ENCODE results near the gene DIRAS3.
"Not testable (repeated sequence)": the region's sequence is repeated elsewhere in the genome, so short reads cannot be mapped to it uniquely, and the experiment has no call there.

DIRAS3 gene

DNA sequence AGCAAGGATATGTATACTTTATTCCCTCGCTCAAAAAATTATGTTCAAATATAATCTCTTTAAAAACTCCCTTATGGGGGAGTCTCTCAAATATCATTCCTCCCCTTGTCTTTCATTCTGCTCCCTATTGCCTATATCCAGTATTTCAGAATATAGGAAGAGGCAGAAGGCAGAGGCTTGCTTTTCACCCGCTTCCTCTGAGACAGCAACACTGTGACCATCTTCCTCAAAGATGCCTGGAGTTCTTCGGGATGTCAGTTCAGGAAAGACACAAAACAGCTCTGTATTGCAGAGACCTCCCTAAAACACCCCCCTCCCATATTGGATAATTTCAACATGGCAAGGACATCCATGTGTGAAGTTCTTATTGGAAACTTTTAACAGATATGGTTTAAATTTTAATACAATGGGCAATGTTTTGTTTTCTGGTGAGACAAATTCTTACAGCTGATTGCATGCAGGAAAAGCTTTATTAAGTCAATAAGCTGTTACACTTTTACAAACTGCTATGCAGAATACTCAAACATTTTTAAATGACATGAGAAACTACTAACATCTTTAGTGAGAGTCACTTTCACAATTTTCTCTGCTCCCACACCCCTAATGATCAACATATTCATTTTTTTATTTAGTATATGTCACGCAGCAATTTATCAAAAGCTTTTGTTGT is 4.8 kb downstream of the DIRAS3 start:
- H3K4me1 Mint-ChIP-seq: no peaks in the 10 kb centered on the region
- H3K27me3 Mint-ChIP-seq: peaks cover 11% of the 10 kb centered on the region
- H3K4me3 Mint-ChIP-seq: no peak overlapping the region
- H3K27ac Mint-ChIP-seq: no peak overlapping the region
- H3K9me3 Mint-ChIP-seq: no peaks in the 10 kb centered on the region
- no peaks in the 10 kb centered on the region for H3K36me3 Mint-ChIP-seq

DNA sequence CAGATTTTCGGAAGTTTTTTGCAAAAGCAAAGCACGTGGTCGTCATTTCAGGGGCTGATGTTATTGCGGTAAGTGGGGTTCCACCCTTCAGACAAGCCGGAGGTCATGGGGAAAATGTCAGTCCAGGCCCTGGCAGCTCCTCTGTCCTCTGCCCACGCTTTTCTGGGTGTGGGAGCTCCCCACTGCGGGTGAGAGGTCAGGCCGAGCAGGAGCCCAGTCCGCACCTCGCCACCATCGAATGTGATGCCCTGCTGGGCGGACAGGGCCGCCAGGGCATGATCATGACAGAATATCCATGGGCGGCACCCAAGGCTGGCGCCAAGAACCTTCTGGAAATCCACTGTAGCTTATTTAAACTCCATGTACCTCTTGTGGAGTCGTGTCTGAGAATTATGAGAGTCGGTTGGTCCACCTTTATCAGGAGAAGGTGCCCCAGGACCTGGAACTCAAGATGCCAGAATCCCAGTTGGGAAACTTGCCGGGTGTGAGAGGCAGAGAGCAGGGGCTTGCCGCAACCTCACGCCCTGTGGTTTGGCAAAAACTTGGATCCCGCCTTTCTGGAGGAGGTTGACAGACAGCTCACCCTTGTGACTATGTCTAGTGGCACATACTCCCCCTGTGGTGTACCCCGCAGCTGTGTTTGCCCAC is 6.9 kb downstream of the DIRAS3 start:
- H3K4me1 Mint-ChIP-seq: no peaks in the 10 kb centered on the region
- no peak overlapping the region for H3K4me3 Mint-ChIP-seq
- H3K27me3 Mint-ChIP-seq: peaks cover 6% of the 10 kb centered on the region
- no peaks in the 10 kb centered on the region for H3K36me3 Mint-ChIP-seq
- H3K9me3 Mint-ChIP-seq: no peaks in the 10 kb centered on the region
- H3K27ac Mint-ChIP-seq: no peak overlapping the region

DNA sequence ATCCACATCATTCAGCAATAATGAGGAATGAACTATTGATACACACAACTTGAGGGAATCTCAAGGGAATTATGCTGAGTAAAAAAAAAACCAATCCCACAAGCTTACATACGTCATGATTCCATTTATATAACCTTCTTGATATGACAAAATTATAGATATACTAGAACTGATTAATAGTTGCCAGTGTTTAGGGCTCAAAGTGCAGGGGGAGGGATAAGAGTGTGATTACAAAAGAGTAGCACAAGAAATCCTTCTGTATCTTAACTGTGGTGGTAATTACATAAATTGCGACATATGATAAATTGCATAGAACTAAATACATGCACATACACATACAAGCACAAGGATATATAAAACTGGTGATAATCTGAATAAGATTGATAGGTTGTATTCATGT is 13.5 kb downstream of the DIRAS3 start:
- Mint-ChIP-seq H3K27ac (no peak overlapping the region), H3K4me1 (no peaks in the 10 kb centered on the region), H3K9me3 (no peaks in the 10 kb centered on the region), H3K4me3 (no peak overlapping the region), H3K27me3 (no peaks in the 10 kb centered on the region), H3K36me3 (no peaks in the 10 kb centered on the region)

DNA sequence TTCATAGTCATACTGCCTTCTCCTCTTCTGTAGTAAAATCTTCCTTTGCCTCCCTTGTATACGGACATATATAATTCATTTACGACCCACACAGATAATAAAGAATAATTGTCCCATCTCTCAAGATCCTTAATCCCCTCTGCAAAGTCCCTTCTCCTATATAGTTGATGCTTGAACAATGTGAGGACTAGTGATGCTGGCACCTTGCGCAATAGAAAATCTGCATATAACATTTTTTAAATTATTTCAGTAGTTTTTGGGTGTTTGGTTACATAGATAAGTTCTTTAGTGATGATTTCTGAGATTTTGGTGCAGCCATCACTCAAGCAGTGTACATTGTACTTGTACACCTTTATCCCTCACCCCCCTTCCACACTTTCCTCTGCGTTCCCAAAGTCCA is 21.0 kb downstream of the DIRAS3 start:
- no peaks in the 10 kb centered on the region for H3K9me3 Mint-ChIP-seq
- no peaks in the 10 kb centered on the region for H3K36me3 Mint-ChIP-seq
- no peak overlapping the region for H3K27ac Mint-ChIP-seq
- no peak overlapping the region for H3K4me3 Mint-ChIP-seq
- H3K4me1 Mint-ChIP-seq: no peaks in the 10 kb centered on the region
- H3K27me3 Mint-ChIP-seq: no peaks in the 10 kb centered on the region

DNA sequence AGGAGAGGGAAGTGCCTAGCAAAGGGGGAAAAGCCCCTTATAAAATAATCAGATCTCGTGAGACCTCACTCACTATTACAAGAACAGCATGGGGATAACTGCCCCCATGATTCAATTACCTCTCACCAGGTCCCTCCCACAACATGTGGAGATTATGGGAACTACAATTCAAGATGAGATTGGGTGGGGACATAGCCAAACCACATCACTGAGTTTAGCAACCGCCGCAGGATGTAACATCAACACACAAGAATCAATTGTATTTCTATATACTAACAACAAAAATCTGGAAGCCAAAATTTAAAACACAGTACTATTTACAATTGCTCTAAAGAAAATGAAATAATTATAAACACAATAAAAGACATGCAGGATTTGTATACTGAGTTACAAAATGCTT is 21.9 kb downstream of the DIRAS3 start:
- H3K4me3 Mint-ChIP-seq: no peak overlapping the region
- no peaks in the 10 kb centered on the region for H3K9me3 Mint-ChIP-seq
- no peaks in the 10 kb centered on the region for H3K27me3 Mint-ChIP-seq
- no peaks in the 10 kb centered on the region for H3K4me1 Mint-ChIP-seq
- no peak overlapping the region for H3K27ac Mint-ChIP-seq
- H3K36me3 Mint-ChIP-seq: no peaks in the 10 kb centered on the region

DNA sequence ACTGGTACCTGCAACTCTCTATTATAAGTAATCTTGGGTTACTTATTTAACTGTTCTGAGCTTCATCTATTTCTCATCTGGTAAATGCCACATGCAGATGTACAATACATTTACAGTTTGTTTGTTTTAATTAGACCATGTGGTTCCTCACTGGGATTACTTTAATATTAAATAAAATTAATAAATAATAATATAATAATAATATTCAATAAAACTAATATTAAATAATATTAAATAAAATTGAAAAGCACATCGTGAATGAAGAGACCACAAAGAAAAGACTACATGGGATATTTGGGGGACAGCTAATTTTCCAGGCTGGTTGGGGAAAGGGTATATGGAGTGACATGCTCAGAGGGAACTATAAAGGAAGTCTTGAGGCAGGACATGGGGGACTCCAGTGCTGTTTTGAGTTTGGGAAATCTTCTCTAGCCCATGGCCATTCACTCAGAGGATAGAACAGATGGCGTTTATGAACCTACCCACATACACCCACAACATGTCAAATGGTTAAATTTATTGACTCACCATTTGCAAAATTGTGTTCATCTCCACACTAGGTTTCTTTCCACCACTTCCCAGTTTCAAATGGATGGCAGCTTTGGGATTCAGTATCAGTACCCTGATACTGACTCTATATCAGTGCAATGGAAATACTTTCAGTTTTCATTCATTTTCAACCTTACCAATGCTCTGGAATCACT is 25.6 kb downstream of the DIRAS3 start:
- Mint-ChIP-seq H3K4me3 (no peak overlapping the region), H3K9me3 (no peaks in the 10 kb centered on the region), H3K27me3 (peaks cover 6% of the 10 kb centered on the region), H3K27ac (no peak overlapping the region), H3K36me3 (no peaks in the 10 kb centered on the region), H3K4me1 (no peaks in the 10 kb centered on the region)

DNA sequence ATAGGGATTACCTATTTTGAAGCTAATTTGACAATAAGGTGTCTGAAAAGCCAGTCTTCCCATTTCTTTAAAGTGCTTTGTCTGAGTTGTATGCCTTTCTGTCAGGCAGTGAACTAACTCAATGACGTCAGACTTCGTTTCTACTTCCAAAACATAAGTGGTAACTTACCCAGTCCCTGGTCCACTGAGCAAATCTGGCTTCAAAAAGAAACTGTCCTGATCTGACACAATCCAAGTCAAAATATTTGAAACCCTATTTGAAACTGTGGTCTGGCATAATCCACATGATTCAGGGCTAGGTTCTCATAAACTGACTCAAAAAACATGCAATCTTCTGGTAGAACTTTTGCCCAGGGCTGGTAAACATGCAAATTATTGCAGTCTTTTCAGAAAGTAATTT is 34.0 kb downstream of the DIRAS3 start:
- no peaks in the 10 kb centered on the region for H3K4me1 Mint-ChIP-seq
- no peak overlapping the region for H3K4me3 Mint-ChIP-seq
- no peaks in the 10 kb centered on the region for H3K36me3 Mint-ChIP-seq
- H3K27ac Mint-ChIP-seq: no peak overlapping the region
- H3K27me3 Mint-ChIP-seq: peaks cover 2% of the 10 kb centered on the region
- no peaks in the 10 kb centered on the region for H3K9me3 Mint-ChIP-seq

DNA sequence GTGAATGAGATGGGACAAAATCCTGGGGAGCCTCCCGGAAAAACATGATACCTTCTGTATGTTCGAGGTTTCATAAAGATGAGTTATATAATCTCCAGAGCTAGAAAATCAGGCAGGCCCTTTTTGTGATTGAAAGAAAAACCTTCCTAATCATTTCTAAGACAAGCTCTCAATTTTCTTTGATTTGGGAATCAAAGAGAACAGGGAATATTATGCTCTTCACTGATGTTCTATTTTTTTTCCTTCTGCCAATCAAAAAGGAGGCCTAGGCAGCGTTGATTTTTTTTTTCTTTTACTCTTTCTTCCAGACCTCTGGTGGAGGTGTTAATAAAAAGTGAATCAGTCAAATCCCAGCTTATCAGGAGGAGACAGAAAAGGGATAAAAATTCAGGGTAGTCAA is 34.5 kb downstream of the DIRAS3 start:
- H3K27me3 Mint-ChIP-seq: no peaks in the 10 kb centered on the region
- H3K4me1 Mint-ChIP-seq: no peaks in the 10 kb centered on the region
- H3K27ac Mint-ChIP-seq: no peak overlapping the region
- no peak overlapping the region for H3K4me3 Mint-ChIP-seq
- no peaks in the 10 kb centered on the region for H3K9me3 Mint-ChIP-seq
- H3K36me3 Mint-ChIP-seq: no peaks in the 10 kb centered on the region

DNA sequence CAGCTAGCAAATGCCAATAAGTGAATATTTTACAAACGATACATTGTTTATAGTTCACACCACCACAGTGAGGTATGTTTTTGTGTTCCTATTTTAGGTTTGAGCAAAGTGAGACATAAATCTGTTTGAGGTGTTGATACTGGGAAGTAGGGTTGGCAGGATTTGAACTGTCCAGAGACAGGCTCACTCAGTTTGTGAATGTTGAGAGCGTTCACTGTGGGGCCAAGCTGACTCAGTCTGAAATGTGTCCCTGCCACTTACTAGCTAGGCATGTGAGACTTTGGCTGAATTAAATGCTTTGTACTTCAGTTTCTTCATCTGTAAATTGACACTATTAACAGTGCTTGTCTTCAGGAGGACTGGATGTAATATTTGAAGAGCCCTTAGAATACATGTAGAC is 35.1 kb downstream of the DIRAS3 start:
- Mint-ChIP-seq H3K27me3 (peaks cover 2% of the 10 kb centered on the region), H3K9me3 (no peaks in the 10 kb centered on the region), H3K4me1 (no peaks in the 10 kb centered on the region), H3K4me3 (no peak overlapping the region), H3K36me3 (no peaks in the 10 kb centered on the region), H3K27ac (no peak overlapping the region)

DNA sequence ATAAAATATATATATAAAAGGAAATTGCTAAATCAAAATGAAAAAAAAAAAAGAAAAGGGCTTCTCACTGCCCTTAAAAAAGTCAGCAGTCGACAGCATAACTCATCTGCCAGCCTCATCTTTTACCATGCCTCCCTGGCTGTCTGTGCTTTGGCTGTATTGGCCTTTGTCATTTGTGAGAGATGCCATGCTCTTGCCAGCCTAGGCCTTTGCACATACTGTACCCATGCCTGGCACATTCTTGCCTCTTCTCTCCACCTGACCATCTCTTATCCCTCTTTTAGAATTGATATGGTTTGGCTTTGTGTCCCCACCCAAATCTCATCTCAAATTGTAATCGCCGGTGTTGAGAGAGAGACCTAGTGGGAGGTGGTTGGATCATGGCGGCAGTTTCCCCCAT is 37.1 kb downstream of the DIRAS3 start:
- no peak overlapping the region for H3K27ac Mint-ChIP-seq
- H3K4me1 Mint-ChIP-seq: no peaks in the 10 kb centered on the region
- peaks cover 4% of the 10 kb centered on the region for H3K27me3 Mint-ChIP-seq
- no peaks in the 10 kb centered on the region for H3K9me3 Mint-ChIP-seq
- H3K36me3 Mint-ChIP-seq: no peaks in the 10 kb centered on the region
- no peak overlapping the region for H3K4me3 Mint-ChIP-seq

DNA sequence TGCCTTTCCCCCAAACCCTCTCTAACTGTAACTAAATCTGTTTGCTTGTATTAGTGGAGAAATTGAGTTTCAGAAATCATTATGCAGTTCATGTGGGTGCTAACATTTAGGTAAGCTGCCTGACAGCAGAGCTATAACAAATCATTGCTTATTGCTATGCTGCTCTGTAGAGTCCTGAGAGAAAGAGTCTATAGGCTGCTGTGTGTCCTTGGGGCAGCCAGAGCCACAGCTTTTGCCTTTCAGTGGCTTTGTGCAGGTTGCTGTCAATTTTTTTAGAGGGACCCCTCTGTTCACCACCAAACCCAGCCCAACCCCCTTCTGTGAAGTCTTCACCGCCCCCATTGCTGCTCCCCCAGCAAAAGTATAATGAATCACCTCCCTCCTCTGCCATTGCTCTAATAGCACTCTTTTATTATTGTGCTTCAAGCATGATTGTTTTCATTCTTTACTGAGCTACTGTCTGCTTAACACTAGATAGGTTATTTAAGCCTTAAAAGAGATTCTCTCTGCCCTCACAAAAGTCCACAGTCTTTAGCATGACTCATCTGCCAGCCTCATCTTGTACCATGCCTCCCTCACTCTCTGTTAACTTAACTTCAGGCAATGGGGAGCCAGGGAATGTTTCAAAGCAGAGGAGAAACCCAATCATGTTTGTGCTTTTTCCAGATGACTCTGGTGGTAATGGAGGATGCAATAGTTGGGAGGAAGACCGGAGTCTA is 38.6 kb downstream of the DIRAS3 start:
- no peaks in the 10 kb centered on the region for H3K36me3 Mint-ChIP-seq
- no peak overlapping the region for H3K4me3 Mint-ChIP-seq
- peaks cover 4% of the 10 kb centered on the region for H3K27me3 Mint-ChIP-seq
- no peaks in the 10 kb centered on the region for H3K4me1 Mint-ChIP-seq
- no peaks in the 10 kb centered on the region for H3K9me3 Mint-ChIP-seq
- H3K27ac Mint-ChIP-seq: no peak overlapping the region

DNA sequence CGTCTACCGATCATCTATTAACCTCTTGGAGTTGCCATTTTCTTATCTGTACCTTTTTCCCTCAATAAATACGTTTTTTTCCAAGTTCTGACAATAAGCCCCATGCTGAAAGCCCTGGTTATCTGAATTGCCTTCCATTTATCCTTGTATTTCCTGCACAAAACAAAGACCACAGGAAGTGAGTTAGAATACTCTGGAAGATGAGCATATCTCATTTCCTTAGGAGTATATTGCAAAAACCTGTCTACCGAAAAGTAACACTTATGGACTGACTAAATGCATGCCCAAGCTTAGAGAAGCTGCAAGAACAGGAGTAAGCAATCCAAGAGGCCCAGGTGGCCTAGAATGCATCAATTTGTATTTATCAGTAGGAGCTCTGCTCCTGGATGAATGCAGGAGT is 39.9 kb downstream of the DIRAS3 start:
- H3K36me3 Mint-ChIP-seq: no peaks in the 10 kb centered on the region
- no peak overlapping the region for H3K4me3 Mint-ChIP-seq
- H3K27me3 Mint-ChIP-seq: peaks cover 4% of the 10 kb centered on the region
- H3K4me1 Mint-ChIP-seq: no peaks in the 10 kb centered on the region
- no peak overlapping the region for H3K27ac Mint-ChIP-seq
- H3K9me3 Mint-ChIP-seq: no peaks in the 10 kb centered on the region

DNA sequence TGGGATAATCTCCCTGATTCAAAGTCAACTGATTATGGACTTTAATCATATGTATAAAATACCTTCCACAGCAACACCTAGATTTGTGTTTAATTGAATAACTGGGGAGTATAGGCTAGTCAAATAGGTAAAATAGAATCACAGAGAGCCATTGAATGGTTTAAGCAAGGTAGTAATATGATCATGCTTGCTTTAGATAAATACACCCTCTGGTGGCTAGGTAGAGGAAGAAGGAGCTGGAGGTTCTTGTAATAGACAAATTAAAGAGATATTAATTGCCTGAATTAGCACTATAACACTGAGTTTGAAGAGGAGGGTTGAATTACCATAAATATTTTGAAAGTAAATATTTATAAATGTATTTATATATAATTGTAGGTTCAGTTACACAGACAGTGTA is 40.3 kb downstream of the DIRAS3 start:
- H3K27ac Mint-ChIP-seq: no peak overlapping the region
- H3K4me3 Mint-ChIP-seq: no peak overlapping the region
- no peaks in the 10 kb centered on the region for H3K36me3 Mint-ChIP-seq
- H3K27me3 Mint-ChIP-seq: peaks cover 4% of the 10 kb centered on the region
- no peaks in the 10 kb centered on the region for H3K4me1 Mint-ChIP-seq
- H3K9me3 Mint-ChIP-seq: no peaks in the 10 kb centered on the region

DNA sequence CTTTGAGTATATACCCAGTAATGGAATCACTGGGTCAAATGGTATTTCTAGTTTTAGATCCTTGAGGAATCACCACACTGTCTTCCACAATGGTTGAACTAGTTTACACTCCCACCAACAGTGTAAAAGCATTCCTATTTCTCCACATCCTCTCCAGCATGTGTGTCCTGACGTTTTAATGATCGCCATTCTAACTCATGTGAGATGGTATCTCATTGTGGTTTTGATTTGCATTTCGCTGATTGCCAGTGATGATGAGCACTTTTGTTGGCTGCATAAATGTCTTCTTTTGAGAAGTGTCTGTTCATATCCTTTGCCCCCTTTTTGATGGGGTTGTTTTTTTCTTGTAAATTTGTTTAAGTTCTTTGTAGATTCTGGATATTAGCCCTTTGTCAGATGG is 46.8 kb downstream of the DIRAS3 start:
- peaks cover 12% of the 10 kb centered on the region for H3K9me3 Mint-ChIP-seq
- not testable (repeated sequence) for H3K4me1 Mint-ChIP-seq, H3K27me3 Mint-ChIP-seq, H3K36me3 Mint-ChIP-seq, H3K4me3 Mint-ChIP-seq, H3K27ac Mint-ChIP-seq

DNA sequence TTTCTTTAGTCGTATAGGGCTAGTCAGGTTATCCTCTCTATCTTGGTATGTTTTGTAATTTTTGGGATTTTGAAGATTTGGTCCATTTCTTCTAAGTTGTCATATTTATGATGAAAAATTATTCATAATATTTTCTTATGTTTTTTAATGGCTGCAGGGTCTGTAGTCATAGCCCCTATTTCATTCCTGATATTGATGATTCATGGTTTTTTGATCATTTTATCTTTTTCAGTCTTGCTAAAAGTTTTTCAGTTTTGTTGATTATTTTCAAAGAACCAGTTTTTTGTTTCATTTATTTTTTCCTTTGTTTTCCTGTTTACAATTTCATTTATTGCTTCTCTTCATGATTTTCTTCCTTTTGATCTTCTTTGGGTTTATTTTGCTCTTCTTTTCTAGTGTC is 50.2 kb downstream of the DIRAS3 start:
- H3K9me3 Mint-ChIP-seq: peaks cover 12% of the 10 kb centered on the region
- no peaks in the 10 kb centered on the region for H3K27me3 Mint-ChIP-seq
- no peak overlapping the region for H3K4me3 Mint-ChIP-seq
- no peaks in the 10 kb centered on the region for H3K36me3 Mint-ChIP-seq
- no peaks in the 10 kb centered on the region for H3K4me1 Mint-ChIP-seq
- no peak overlapping the region for H3K27ac Mint-ChIP-seq

DNA sequence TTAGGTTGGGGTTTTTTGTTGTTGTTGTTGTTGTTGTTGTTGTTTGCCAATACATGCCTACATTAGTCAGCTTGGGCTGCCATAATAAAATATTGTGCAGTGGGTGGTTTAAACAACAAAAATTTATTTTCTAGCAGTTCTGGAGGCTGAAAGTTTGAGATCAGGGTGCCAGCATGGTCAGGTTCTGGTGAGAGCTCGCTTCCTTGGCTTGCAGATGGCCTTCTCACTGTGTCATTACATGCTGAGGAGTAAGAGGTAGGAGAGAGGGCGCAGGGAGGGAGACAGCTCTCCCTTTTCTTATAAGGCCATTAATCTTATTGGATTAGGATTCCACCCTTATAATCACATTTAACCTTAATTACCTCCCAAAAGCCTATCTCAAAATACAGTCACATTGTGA is 52.7 kb downstream of the DIRAS3 start:
- Mint-ChIP-seq H3K27ac (no peak overlapping the region), H3K36me3 (no peaks in the 10 kb centered on the region), H3K27me3 (no peaks in the 10 kb centered on the region), H3K9me3 (peaks cover 17% of the 10 kb centered on the region), H3K4me1 (no peaks in the 10 kb centered on the region), H3K4me3 (no peak overlapping the region)
